Natural killer cell treated with Interleukin-12 subunit alpha and Interleukin-12 subunit beta and Interleukin-15 and Interleukin-18, amount 100 ng/mL, for 72 hours (primary cell): ENCODE results near the gene MYO5B. TPM values are rescaled to one million over a fixed set of nuclear protein-coding genes. Genes with fewer than 3 reads are reported as not detected.
A peak's percentile ranks its signal among the peaks of the same experiment; 100 is the strongest.

ENCODE experiments used
- ATAC-seq, 2 donors: fragments of 150-1000 bp; cut with Tn5 transposase in 1 of 2; sonication (Bioruptor Pico), chemical (Tn5 transposase) in 1 of 2; 2 replicates each; pipeline ENCODE4 v1.10.0; 2021
- DNase-seq: peaks from one replicate; pipeline ENCODE4 v3.0.0; 2022; ENCODE audit warnings: low spot score
- H3K27ac Mint-ChIP-seq, 2 donors: 1 replicate in 1 of 2; 2 replicates in 1 of 2; pipeline ENCODE4 v1.8.0; 2022; ENCODE audit warnings: mixed read lengths in 2 of 2, mild to moderate bottlenecking in 1 of 2, moderate library complexity in 1 of 2
- H3K27me3 Mint-ChIP-seq, 2 donors: 1 replicate in 1 of 2; 2 replicates in 1 of 2; pipeline ENCODE4 v1.8.0; 2022; ENCODE audit warnings: mixed read lengths in 2 of 2
- H3K36me3 Mint-ChIP-seq: one replicate; pipeline ENCODE4 v1.8.0; 2022; ENCODE audit warnings: mixed read lengths
- H3K4me1 Mint-ChIP-seq, 2 donors: 1 replicate in 1 of 2; 2 replicates in 1 of 2; pipeline ENCODE4 v1.8.0; 2022; ENCODE audit warnings: low read depth in 2 of 2, mixed read lengths in 2 of 2, mild to moderate bottlenecking in 1 of 2
- H3K4me3 Mint-ChIP-seq: one replicate; pipeline ENCODE4 v1.8.0; 2022; ENCODE audit warnings: mixed read lengths
- H3K9me3 Mint-ChIP-seq: 2 replicates; pipeline ENCODE4 v1.8.0; 2022; ENCODE audit warnings: mixed read lengths
- total RNA-seq, 2 donors: library from RNA; stranded (reverse); gene quantifications; one replicate each; pipeline ENCODE4 v1.2.3, GENCODE V29; 2022

The MYO5B gene
- total RNA-seq, 2 donors from 2014 or later: not detected

DNA sequence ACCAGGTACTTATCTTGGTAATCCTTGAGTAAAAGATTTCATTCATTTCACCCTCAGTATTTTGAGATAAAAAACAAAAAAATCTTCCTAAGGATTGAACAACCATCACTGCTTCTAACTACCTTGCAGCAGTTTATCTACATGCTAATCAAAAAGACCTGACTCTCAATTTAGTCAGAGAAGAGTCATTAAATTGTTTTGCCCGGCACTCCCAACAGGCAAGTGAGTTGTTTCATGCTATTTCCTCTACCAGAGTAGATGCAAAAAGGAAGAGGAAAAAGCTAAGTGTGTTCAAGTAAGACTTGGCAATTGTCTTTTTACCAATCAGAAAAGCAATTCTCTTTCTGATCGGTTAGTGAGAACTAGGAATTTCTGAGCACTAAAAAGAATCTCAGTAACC is 39.5 kb downstream of the MYO5B start:
- Mint-ChIP-seq H3K9me3 (no peaks in the 10 kb centered on the region), H3K27ac (no peak overlapping the region), H3K4me3 (no peak overlapping the region), H3K36me3 (no peaks in the 10 kb centered on the region), H3K27me3 (peaks cover 9 to 21% of the 10 kb centered on the region in 2 donors), H3K4me1 (no peaks in the 10 kb centered on the region)
- no peak for DNase-seq
- no peak for ATAC-seq

DNA sequence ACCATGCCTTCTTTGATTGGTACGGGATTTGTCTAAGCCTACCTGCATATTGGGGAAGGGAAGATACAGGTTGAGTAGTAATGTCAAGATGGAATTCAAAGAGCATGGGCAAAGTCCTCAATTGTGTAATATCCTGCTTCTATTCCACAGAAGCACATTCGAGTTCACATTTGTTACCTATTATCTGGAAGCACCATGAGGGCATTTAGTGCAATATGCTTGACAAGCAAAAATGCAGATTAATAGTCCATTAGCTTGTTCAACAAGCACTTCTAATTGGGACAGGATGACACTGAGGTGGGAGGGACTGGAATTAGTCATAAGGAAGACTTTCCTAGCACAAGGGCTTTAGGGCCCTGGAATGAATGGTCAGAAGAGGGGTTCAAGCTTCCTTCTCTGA is 40.5 kb downstream of the MYO5B start:
- no peak for ATAC-seq
- Mint-ChIP-seq H3K27ac (no peak overlapping the region), H3K36me3 (no peaks in the 10 kb centered on the region), H3K4me3 (no peak overlapping the region), H3K4me1 (no peaks in the 10 kb centered on the region), H3K9me3 (no peaks in the 10 kb centered on the region), H3K27me3 (peaks cover 9 to 14% of the 10 kb centered on the region in 2 donors)
- no peak for DNase-seq

DNA sequence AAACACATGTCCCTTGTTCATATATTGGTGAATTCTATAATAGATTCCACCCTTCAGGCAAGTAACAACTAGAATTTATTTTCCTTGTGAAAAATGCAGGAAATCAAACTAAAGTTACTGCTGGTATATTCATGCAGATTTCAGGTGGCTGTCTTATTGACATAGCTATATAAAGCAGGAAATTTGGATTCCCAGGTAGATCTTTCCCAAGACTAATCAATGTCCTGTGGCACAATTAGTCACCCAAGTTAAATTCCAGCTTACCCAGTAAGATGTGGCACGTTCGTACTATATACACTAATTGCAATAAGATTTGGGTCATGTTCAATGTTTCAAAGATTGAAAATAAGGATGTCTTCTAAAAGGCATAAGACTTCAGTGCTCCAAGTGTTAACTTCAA is 42.0 kb downstream of the MYO5B start:
- H3K27me3 Mint-ChIP-seq: peaks cover 8 to 10% of the 10 kb centered on the region in 2 donors
- no peaks in the 10 kb centered on the region for H3K9me3 Mint-ChIP-seq
- no peaks in the 10 kb centered on the region for H3K4me1 Mint-ChIP-seq
- no peak overlapping the region for H3K4me3 Mint-ChIP-seq
- H3K36me3 Mint-ChIP-seq: no peaks in the 10 kb centered on the region
- DNase-seq: no peak
- H3K27ac Mint-ChIP-seq: no peak overlapping the region
- no peak for ATAC-seq

DNA sequence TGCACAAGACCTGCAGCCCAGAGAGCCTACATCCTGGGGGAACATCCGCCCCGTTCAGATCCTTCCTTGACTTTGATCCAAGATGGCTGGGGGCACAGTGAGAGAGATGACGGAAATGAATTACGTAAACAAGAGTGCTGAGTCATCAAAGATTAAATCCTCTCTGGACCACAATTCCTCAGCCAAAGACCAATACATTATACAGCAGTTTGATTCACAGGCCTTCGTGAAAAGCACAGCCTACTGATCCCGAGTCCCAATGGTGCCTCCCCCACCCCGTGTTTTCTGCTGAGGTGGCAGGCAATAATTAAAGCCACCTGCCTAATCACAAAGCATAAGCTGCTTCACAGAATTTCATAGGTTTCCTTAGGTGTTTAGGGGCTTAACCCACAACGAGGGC is 43.0 kb downstream of the MYO5B start:
- H3K4me3 Mint-ChIP-seq: no peak overlapping the region
- no peaks in the 10 kb centered on the region for H3K36me3 Mint-ChIP-seq
- no peak for ATAC-seq

DNA sequence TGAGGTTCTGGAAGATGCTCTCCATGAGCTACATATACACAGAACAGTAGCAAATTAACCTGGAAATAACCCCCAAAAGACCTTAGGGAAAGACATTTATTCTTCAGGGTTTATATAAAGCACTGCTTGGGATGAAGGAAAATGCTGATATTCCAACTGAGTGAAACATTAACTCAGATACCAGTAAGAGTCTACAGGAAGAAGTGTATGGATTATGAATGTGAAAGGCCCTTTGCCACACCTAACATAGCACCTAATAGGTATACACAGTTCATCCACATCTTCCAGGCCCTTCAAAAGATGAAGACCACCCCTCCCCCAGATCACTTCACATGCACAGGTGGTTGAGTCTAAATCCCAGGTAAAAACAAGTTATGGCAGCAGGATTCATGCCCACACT is 50.4 kb downstream of the MYO5B start:
- Mint-ChIP-seq H3K9me3 (peaks cover 2% of the 10 kb centered on the region), H3K36me3 (no peaks in the 10 kb centered on the region), H3K4me3 (no peak overlapping the region), H3K27ac (no peak overlapping the region), H3K4me1 (no peaks in the 10 kb centered on the region), H3K27me3 (peaks cover 25 to 35% of the 10 kb centered on the region in 2 donors)
- no peak for ATAC-seq
- DNase-seq: no peak

More for the DNA sequence above, 43.0 kb downstream of the MYO5B start:
- H3K9me3 Mint-ChIP-seq: peaks cover 2% of the 10 kb centered on the region
- H3K4me1 Mint-ChIP-seq: no peaks in the 10 kb centered on the region
- peaks cover 8% of the 10 kb centered on the region in 2 donors for H3K27me3 Mint-ChIP-seq
- DNase-seq: no peak
- no peak overlapping the region for H3K27ac Mint-ChIP-seq

DNA sequence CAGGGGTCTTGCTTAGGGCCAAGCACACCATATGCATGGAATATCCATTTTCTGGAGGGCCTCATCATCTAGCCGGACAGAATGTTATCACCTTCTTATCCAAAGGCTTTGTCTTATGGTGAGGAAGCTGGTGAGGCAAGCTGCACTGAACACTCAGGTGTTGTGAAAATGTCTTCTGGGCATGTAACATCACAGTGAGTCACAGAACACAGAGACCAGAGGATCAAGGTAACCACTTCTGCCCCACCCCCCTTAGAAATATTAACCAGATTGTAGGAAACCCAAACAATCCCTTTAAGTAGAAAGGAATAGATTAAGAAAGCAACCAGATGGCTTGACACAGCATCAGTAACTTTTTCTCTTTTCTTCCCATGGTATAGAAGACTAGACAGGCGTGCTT is 51.1 kb downstream of the MYO5B start:
- H3K4me3 Mint-ChIP-seq: no peak overlapping the region
- no peaks in the 10 kb centered on the region for H3K4me1 Mint-ChIP-seq
- peaks cover 25 to 38% of the 10 kb centered on the region in 2 donors for H3K27me3 Mint-ChIP-seq
- peaks cover 2% of the 10 kb centered on the region for H3K9me3 Mint-ChIP-seq
- H3K36me3 Mint-ChIP-seq: no peaks in the 10 kb centered on the region
- ATAC-seq (no peak), DNase-seq (no peak)
- H3K27ac Mint-ChIP-seq: no peak overlapping the region

DNA sequence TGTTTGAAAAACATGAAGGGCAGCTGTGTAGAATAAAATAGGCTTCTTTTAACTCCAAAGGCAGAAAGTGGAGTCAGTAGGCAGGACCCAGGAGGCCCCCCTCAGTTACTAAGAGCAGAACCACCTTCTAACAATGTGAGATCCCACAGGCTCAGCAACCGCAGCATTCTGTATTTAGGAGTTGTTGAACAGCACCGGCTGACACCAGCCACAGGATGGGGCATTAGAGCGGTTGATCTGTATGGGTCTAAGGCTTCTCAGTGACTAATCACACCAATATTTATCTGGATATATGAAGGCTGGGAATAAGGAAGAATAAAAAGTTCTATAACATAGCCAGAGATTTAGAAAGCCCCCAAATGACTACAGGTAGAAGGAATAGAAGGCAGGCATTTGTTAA is 51.7 kb downstream of the MYO5B start:
- no peak for ATAC-seq
- Mint-ChIP-seq H3K4me1 (no peaks in the 10 kb centered on the region), H3K9me3 (peaks cover 2% of the 10 kb centered on the region), H3K4me3 (no peak overlapping the region), H3K36me3 (no peaks in the 10 kb centered on the region), H3K27ac (no peak overlapping the region), H3K27me3 (peaks cover 25 to 43% of the 10 kb centered on the region in 2 donors)
- no peak for DNase-seq

DNA sequence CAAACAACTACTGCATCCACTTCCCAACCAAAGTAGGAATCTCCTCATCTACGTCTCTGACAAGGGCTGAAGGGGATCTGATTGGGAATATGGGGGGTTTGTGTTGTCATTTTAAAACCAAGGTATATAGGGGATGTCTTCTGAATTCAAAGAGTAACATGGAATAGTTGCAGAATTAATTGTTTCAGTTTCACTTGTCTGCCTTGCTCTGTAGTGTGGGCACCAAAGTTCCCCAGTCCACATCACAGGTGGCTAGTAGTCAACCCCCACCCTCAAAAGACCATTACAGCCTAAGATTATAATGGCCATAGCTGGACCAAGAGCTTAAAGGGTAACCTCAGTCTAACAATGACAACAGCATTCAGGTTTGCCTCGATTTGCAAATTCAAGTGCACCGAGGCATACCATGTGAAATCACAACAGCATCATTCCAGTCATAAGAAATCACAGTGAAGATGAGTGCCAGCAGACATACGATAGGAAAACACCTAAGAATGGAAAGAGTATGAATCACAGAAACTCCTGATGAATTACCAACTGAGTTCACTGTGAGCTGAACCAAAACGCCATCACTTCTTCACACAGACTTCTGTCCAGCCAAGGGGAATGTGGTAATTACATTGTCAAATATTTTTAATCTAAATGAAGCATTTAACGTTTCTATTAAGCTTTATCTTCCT is 52.4 kb downstream of the MYO5B start:
- H3K4me3 Mint-ChIP-seq: no peak overlapping the region
- ATAC-seq (no peak), DNase-seq (no peak)
- peaks cover 29 to 48% of the 10 kb centered on the region in 2 donors for H3K27me3 Mint-ChIP-seq
- no peaks in the 10 kb centered on the region for H3K36me3 Mint-ChIP-seq
- no peaks in the 10 kb centered on the region for H3K4me1 Mint-ChIP-seq
- peaks cover 2% of the 10 kb centered on the region for H3K9me3 Mint-ChIP-seq
- H3K27ac Mint-ChIP-seq: no peak overlapping the region

DNA sequence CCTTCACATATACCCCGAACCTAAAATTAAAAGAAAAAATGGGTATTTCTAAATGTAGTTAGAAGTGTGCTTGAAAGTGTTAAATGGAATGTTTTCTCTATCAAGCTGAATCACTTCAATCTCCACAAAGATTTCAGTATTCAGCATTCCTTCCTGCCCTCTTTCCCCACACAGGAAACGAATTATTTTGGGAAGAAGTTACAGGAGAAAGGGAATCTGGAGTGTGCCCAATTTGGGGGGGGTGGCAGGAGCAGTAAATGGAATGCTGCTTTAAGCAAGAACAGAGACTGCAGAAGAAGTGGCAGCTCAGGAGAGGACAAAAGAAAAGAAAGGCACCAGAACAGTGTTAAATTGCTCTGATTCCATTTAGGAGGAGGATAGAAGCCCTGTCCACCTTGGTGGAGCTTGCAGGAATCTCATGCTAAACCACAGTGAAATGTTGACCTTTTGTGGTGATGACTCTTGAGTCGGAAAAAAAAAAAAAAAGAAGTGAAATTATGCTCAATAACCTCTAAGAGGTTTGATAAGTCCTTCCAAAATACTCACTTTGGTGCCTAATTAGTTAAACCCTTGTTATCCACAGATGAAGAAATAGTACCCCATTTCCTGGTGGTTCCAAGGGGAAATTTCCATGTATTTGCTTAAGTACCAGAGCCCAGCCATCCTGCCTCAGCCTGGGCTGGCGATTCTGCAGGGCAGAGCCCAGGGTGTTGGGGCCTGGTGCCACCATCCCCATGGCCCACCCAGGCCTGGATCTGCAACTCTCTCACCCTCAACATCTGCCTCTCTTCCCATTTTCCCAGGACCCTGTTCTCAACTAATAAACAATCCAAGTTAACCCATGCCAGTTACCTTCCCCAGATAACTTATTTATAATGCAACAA is 56.5 kb downstream of the MYO5B start:
- Mint-ChIP-seq H3K27me3 (peaks cover 26 to 53% of the 10 kb centered on the region in 2 donors), H3K4me3 (no peak overlapping the region), H3K27ac (no peak overlapping the region), H3K4me1 (no peaks in the 10 kb centered on the region), H3K36me3 (no peaks in the 10 kb centered on the region), H3K9me3 (peaks cover 4% of the 10 kb centered on the region)
- DNase-seq: no peak
- ATAC-seq: no peak

DNA sequence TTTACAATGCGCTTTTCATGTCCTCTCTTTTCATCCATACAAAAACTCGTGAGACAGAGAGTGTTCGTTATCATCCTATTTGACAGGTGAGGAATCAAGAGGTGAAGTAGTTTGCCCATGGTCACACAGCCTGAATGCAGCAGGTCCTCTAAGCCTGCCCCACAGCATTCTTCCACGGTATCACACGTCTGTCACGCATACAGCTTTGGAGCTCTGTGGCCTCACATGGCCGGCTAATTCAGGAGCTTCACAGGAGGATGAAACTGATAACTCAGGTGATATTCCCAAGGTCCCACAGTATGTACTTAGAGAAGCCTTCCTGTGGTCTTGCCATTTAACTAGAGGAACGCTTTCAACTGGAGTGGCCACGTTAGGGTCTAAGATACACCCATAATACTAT is 59.0 kb downstream of the MYO5B start:
- ATAC-seq (peak in 1 of 2 donors; percentile 32), DNase-seq (no peak)
- H3K4me3 Mint-ChIP-seq: no peak overlapping the region
- no peaks in the 10 kb centered on the region for H3K36me3 Mint-ChIP-seq
- peaks cover 30 to 58% of the 10 kb centered on the region in 2 donors for H3K27me3 Mint-ChIP-seq
- peaks cover 0 to 5% of the 10 kb centered on the region in 2 donors for H3K4me1 Mint-ChIP-seq
- H3K27ac Mint-ChIP-seq: no peak overlapping the region
- H3K9me3 Mint-ChIP-seq: peaks cover 4% of the 10 kb centered on the region

DNA sequence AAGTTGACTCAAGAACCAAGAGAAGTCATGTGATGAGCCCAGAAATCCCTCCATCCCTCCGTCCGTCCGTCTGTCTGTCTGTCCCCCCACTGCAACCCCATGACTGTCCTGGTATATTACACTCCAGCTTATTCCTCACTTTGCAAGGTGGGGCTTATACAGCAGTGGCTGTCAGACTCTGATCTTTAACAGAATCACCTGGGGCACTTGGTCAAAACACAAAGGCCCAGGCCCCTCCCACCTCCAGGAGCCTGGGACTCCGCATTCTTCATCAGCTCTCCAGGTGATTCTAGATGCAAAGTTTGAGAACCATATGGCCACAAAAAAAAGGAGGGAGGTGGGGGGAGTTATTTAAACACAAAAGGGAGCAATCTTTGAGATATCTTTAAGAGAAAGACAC is 61.4 kb downstream of the MYO5B start:
- ATAC-seq (no peak), DNase-seq (no peak)
- H3K9me3 Mint-ChIP-seq: peaks cover 4% of the 10 kb centered on the region
- H3K27ac Mint-ChIP-seq: no peak overlapping the region
- H3K4me1 Mint-ChIP-seq: peaks cover 0 to 5% of the 10 kb centered on the region in 2 donors
- H3K36me3 Mint-ChIP-seq: no peaks in the 10 kb centered on the region
- no peak overlapping the region for H3K4me3 Mint-ChIP-seq
- peaks cover 31 to 46% of the 10 kb centered on the region in 2 donors for H3K27me3 Mint-ChIP-seq

DNA sequence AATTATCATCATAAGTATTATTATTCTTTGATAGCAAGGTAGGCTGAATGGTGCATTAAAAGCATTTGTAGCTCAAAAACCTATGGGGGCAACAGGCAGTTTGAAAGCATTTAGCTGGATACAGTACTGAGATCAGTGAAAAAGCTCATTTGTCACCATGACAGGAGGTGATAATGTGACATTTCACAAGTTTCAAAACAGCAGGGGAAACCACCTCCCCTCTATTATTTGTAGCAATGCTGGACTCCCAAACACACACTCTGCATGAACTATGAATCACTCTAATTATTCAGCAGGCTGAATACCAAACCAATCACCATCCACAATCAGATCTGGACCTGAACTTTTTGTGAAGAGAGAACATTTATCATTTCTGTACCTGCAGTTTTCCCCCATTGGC is 63.4 kb downstream of the MYO5B start:
- DNase-seq (no peak), ATAC-seq (no peak)
- Mint-ChIP-seq H3K4me3 (no peak overlapping the region), H3K27ac (no peak overlapping the region), H3K4me1 (peaks cover 0 to 5% of the 10 kb centered on the region in 2 donors), H3K36me3 (no peaks in the 10 kb centered on the region), H3K9me3 (no peaks in the 10 kb centered on the region), H3K27me3 (peaks cover 32 to 39% of the 10 kb centered on the region in 2 donors)

DNA sequence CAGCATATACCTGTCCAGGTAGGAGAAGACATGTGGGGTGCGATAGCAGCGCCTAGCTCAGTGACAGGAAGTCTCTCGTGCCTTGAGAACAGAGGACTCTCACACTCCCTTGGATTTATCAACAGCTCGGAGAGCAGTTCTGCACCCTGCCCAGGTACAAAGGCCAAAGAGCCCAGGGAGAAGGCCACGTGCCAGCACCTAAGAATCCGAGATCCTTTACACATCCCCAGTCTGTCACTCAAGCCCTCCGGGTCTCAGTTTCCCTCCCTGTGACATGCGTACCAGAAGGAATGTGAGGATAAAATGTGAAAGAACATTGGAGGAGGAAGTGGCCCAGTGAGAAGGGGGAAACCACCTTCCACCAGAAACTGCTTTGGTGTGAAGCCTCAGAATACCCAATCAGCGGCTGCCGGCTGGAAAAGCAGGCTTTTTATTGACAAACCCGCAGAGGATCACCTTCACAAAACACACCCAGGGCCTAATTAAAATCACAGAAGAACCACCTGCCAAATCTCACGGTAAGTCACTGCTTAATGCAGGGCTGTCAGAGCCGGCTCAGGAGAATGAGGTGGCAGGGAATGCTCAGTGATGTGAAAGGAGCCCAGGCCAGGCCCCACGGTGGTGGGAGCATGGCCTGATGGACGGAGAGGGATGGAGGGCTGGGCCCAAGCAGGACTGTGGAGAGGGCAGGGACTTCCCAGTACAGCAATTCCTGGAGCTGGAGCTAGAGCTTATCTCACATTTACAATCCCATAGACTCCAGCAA is 66.3 kb downstream of the MYO5B start:
- Mint-ChIP-seq H3K36me3 (no peaks in the 10 kb centered on the region), H3K27ac (no peak overlapping the region), H3K27me3 (peaks cover 33 to 34% of the 10 kb centered on the region in 2 donors), H3K9me3 (no peaks in the 10 kb centered on the region), H3K4me3 (no peak overlapping the region), H3K4me1 (peaks cover 0 to 5% of the 10 kb centered on the region in 2 donors)
- ATAC-seq (no peak), DNase-seq (no peak)
